ENCODE results near the gene VMAC.
A peak's percentile ranks its signal among the peaks of the same experiment; 100 is the strongest.

VMAC gene

GRCh38 chr19:5907241-5907640 lies 2.6 kb downstream of the VMAC start:
- peak; percentile 68 to 87 for DNase-seq

- peak in 1 of 2 donors; percentile 39 for DNase-seq
Measured at GRCh38 chr19:5908773-5909442, 4.2 kb downstream of the VMAC start.

GRCh38 chr19:5910638-5910907 lies 5.9 kb downstream of the VMAC start:
- no peak for DNase-seq

- DNase-seq, result no peak
Measured at GRCh38 chr19:5911366-5911765, 6.7 kb downstream of the VMAC start.

- no peak for DNase-seq
Measured at GRCh38 chr19:5913739-5914357, 9.2 kb downstream of the VMAC start, which contains the start of gene CAPS. Gene CAPS (plus strand): TSS chr19:5914254. CDS start chr19:5914407, 153 bp downstream.

- no peak for DNase-seq
Measured at GRCh38 chr19:5914358-5914774, 9.7 kb downstream of the VMAC start.

GRCh38 chr19:5914946-5915781 lies 10.5 kb downstream of the VMAC start:
- DNase-seq, result no peak

- DNase-seq, result no peak
Measured at GRCh38 chr19:5915782-5916165, 11.1 kb downstream of the VMAC start.

- no peak for DNase-seq
Measured at GRCh38 chr19:5916181-5916708, 11.6 kb downstream of the VMAC start.

- DNase-seq, result no peak
Measured at GRCh38 chr19:5917431-5918107, 12.9 kb downstream of the VMAC start.

- DNase-seq, result no peak
Measured at GRCh38 chr19:5918463-5919079, 13.9 kb downstream of the VMAC start.

GRCh38 chr19:5921516-5922160 lies 17.0 kb downstream of the VMAC start:
- no peak for DNase-seq

- DNase-seq, result no peak
Measured at GRCh38 chr19:5922161-5922545, 17.5 kb downstream of the VMAC start.

- DNase-seq, result no peak
Measured at GRCh38 chr19:5923356-5923755, 18.7 kb downstream of the VMAC start.

- DNase-seq, result no peak
Measured at GRCh38 chr19:5925830-5926427, 21.3 kb downstream of the VMAC start.

GRCh38 chr19:5926641-5927440 lies 22.2 kb downstream of the VMAC start:
- DNase-seq, result no peak

- DNase-seq, result no peak
Measured at GRCh38 chr19:5927441-5927821, 22.8 kb downstream of the VMAC start.

GRCh38 chr19:5929179-5929578 lies 24.5 kb downstream of the VMAC start:
- DNase-seq, result no peak

- DNase-seq, result no peak
Measured at GRCh38 chr19:5929625-5930024, 25.0 kb downstream of the VMAC start.

- no peak for DNase-seq
Measured at GRCh38 chr19:5931251-5931650, 26.6 kb downstream of the VMAC start.

GRCh38 chr19:5932146-5932545 lies 27.5 kb downstream of the VMAC start:
- no peak for DNase-seq

Measured in inflammatory macrophage treated with lipopolysaccharide for 1 hour (primary cell).